GM21423 (cell line): Measurements from ENCODE around the gene CBLN4.

Experiments used
- ATAC-seq: cut with Tn5 transposase; IDR thresholded peaks from one replicate; pipeline ENCODE4 v1.9.1; 2021; ENCODE audit warnings: mild to moderate bottlenecking, moderate library complexity; ENCODE audit not compliant: unreplicated experiment

CBLN4 gene

DNA sequence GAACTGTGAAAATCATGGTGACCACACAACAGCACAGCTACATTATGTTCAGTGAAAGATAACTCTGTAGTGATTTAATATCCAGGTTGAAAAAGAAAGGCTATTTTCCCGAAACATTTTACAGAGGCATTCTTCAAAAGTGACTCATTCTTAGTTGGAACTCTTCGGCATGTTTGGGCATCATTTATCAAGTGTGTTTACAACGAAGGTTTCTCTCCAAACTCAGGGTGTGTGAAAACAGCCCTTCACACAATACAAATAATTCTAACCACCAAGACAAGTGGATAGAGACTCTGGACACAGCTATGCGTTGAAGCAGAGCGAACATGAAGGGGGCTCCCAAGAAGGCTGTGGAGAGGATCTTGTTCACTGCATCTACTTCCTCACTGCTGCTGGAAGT, 57.6 kb downstream of the CBLN4 start:
- no peak for ATAC-seq
